GM13976 (cell line): ENCODE results near the gene ZDHHC7.

Experiments
- DNase-seq: peaks from one replicate; pipeline ENCODE4 v3.0.0; 2012; ENCODE audit warnings: low spot score
- in situ Hi-C: fragments of 300-500 bp; cut with MboI; formaldehyde crosslinking; loops from one replicate; pipeline ENCODE4 v1.12.0; 2022; ENCODE audit warnings: low sequenced_read_pairs, mixed read lengths, inconsistent platforms; ENCODE audit not compliant: unreplicated experiment
- TF ChIP-seq, protein P1 (sequence below): IDR thresholded peaks from 2 replicates; pipeline ENCODE4 v1.5.1; 2012; ENCODE audit warnings: borderline replicate concordance, mild to moderate bottlenecking; ENCODE audit not compliant: insufficient read depth; ENCODE audit errors: extremely low read depth, missing control alignments, control extremely low read depth

Gene ZDHHC7

DNA sequence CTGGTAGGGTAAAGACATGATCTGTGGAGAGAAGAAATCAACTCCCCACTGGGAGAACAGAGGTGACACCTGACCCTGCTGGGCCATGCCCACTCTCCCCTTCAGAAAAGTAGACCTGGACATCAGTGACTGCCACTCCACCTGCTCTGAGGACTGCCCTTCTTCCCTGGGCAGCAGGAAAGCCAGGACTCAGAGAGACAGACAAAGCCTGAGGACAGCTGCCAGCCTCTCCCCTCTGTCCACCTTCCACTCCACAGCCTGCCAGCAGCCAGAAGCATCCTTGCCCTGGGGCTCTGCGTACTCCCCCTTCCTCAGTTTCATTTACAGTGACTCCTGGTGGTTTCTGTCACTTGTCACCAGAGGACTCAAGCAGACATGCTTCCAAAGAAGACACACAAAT lies 24.5 kb downstream of the ZDHHC7 start:
- no peak for DNase-seq
- in situ Hi-C loops: no loop called here
- TF ChIP-seq, protein P1, sequence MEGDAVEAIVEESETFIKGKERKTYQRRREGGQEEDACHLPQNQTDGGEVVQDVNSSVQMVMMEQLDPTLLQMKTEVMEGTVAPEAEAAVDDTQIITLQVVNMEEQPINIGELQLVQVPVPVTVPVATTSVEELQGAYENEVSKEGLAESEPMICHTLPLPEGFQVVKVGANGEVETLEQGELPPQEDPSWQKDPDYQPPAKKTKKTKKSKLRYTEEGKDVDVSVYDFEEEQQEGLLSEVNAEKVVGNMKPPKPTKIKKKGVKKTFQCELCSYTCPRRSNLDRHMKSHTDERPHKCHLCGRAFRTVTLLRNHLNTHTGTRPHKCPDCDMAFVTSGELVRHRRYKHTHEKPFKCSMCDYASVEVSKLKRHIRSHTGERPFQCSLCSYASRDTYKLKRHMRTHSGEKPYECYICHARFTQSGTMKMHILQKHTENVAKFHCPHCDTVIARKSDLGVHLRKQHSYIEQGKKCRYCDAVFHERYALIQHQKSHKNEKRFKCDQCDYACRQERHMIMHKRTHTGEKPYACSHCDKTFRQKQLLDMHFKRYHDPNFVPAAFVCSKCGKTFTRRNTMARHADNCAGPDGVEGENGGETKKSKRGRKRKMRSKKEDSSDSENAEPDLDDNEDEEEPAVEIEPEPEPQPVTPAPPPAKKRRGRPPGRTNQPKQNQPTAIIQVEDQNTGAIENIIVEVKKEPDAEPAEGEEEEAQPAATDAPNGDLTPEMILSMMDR: no peak

DNA sequence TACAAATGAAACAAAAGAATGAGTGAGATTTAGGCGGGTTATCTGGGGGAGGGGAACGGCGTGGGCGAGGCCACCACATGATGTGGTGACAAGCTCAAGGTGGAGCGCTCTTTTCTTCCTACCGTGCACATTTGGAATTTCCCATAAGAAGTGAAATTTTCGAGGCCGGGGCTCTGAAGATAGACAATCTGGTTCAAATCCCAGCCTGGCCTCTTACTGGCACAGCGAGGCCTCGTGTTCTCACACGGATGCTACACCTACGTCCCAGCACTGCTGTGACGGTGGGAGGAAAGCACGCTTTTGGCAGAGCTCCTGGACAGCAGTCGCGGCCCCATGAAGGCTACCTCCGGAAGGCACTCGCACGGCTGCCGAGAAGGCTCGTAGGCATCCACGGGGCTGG lies 25.2 kb downstream of the ZDHHC7 start:
- DNase-seq: no peak
- in situ Hi-C loops: no loop called here
- TF ChIP-seq, protein P1: no peak

DNA sequence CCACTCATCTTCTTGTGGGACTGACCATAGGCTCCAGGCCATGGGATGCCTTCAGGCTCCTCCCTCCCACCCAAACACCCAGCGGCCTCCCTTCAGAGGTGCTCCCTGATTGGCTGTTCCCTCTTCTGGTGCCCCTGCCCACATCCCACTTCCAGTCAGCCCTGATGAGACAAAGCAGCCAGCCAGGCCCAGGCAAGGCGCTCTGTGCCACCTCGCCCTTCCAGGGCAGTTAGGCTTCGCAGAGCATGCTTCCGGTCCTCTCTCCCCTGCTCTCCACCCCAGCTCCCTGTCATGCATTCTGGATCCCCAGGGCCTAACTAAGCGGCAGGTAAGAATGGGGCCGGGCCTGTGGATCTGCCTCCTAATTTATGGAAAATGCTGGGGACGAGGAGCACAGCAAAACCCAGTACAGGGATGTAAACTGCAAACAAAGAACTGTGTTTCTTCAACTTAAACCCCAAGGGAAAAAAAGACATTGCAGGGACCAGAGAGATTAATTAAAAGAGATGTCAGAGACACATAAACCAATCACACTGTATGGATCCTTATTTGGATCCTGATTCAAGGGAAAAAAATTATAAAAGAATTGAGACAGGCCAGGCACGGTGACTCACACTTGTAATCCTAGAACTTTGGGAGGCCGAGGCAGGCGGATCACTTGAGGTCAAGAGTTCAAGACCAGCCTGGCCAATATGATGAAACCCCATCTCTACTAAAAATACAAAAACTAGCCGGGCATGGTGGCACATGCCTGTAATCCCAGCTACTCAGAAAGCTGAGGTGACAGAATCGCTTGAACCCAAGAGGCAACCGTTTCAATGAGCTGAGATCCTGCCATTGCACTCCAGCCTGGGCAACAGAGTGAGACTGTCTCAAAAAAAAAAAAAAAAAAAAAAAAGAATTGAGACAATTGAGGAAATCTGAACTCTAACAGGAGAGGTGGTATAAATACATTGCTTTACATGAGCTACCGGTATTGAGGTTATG lies 26.0 kb downstream of the ZDHHC7 start:
- TF ChIP-seq, protein P1: no peak
- in situ Hi-C loops: no loop called here
- no peak for DNase-seq

DNA sequence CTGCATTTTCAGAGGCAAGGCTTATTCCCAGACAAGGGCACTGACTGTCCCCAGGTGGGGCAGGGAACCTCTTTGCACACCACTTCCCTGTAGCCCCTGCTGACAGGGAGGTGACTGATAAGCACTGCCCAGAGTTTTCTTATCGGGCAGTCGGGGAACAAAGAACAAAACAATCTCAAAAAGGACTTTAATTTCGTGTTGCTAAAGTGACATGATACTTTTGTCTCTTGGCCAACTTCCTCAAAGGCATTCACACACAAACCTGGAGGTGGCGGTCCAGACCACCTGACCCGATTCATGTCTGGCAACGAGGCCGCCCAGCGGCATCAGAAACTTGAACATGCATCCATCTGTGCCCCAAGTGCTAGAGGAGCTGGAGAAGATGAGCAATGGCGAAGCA lies 28.9 kb downstream of the ZDHHC7 start:
- DNase-seq: no peak
- in situ Hi-C loops: no loop called here
- TF ChIP-seq, protein P1: no peak

DNA sequence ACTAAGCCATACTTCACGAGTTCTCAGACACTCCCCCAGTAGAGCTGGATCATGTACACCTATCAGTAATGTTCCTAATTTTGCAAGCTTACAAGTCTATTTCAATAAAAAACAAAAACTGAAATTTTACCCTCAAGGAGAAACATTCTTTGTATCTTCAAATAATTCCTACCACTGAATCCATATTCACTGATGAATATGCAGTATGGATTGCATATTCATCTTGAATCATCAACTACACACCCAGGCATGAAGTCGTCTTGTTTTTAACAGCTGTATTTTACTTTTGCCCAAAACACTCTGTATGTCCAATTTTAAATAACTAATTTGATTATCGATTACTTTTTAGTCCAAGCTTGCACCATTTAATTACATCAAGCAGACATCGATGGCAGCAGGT lies 31.8 kb downstream of the ZDHHC7 start:
- in situ Hi-C loops: no loop called here
- TF ChIP-seq, protein P1: no peak
- DNase-seq: no peak

DNA sequence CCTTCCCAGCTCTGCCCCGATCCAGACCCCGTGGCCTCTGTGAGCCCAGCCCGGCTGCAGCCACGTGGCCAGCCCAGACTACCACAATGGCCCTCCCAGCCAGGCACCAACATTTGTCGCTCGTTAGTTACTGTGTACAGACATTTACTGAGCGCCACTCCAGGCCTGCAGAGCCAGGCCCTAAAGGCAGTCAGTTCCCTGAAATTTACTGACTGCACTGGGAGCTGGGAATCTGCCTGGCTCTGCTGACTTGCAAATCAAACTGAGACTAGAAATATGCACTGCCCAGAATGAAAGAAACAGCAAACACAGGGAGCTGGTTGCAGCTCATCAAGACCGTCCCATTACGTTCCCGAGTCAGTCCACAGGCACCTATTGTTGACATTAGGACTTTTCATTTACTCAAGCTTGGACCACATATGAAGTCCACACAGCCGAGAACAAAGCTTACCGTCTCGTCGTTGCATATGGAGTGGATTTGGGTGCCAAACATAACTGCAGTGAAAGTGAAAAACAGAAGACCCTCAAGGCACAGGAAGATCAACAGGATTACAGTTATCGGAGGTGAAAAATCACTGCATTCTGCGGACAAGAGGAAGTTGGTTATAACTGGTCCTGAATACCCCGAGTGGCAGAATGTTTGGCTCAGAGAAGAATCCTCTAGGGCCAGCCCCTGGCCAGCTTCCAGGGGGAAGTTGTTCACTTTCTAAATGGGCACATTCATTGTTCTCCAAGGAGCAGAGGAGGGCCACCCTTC lies 34.5 kb downstream of the ZDHHC7 start:
- no peak for DNase-seq
- TF ChIP-seq, protein P1: no peak
- in situ Hi-C loops: no loop called here
